ENCODE measurements around the gene STAG2. TPM values are rescaled to one million over a fixed set of nuclear protein-coding genes. Genes with fewer than 3 reads are reported as not detected.
A peak's percentile ranks its signal among the peaks of the same experiment; 100 is the strongest.

The STAG2 gene
- total RNA-seq, 4 donors from 2014 or later = 39.3 to 65.6 (median 55.5) TPM

- in situ Hi-C loops (cut with MboI; ENCODE audit: low sequenced_read_pairs in 4 of 4) (no loop called here), intact Hi-C loops (cut with DNase I; ENCODE audit: low total_unique reads) (no loop called here)
- ATAC-seq = no peak
- DNase-seq = no peak
- Histone ChIP-seq H3K27ac (no peak overlapping the region), H3K27me3 (no peaks in the 10 kb centered on the region), H3K4me1 (no peaks in the 10 kb centered on the region), H3K36me3 (no peaks in the 10 kb centered on the region), H3K9me3 (no peaks in the 10 kb centered on the region), H3K4me3 (no peak overlapping the region)
- no peak for TF ChIP-seq CTCF (IDR thresholded peaks at IDR 0.05 in 4 of 5, conservative IDR thresholded peaks at IDR 0.05 in 1 of 5)
- TF ChIP-seq POLR2A (IDR thresholded peaks at IDR 0.05) = no peak
Measured at GRCh38 chrX:123943488-123943887, 18.0 kb upstream of the STAG2 start.

DNA sequence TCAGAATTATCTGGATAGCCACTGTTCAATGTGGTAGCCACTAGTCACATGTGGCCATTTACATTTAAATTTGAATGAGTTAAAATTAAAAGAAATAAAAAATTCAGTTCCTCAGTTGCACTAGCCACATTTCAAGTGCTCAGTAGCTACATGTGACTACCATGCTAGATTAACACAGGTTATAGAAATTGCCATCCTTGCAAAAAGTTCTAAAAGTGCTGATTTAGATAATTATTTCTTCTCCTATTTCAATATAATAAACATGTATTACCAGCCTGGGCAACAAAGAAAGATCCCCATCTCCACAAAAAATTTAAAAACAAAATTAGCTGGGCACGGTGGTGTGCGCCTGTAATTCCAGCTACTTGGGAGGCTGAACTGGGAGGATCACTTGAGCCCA lies 11.7 kb upstream of the STAG2 start:
- intact Hi-C loops (cut with DNase I; ENCODE audit: low total_unique reads) = no loop called here
- Histone ChIP-seq H3K27me3 (no peaks in the 10 kb centered on the region), H3K36me3 (no peaks in the 10 kb centered on the region), H3K9me3 (no peaks in the 10 kb centered on the region), H3K27ac (no peak overlapping the region), H3K4me3 (no peak overlapping the region), H3K4me1 (no peaks in the 10 kb centered on the region)
- ATAC-seq (no peak), DNase-seq (no peak)
- TF ChIP-seq POLR2A (IDR thresholded peaks at IDR 0.05) (no peak), CTCF (IDR thresholded peaks at IDR 0.05 in 4 of 5, conservative IDR thresholded peaks at IDR 0.05 in 1 of 5) (no peak)
- in situ Hi-C loops (cut with MboI; ENCODE audit: low sequenced_read_pairs in 4 of 4) = loop anchor here in 2 of 4 donors (10.0 to 25.0 kb wide), 3 partner anchors 112 to 115 kb away; no protein-coding TSS in a partner anchor

DNA sequence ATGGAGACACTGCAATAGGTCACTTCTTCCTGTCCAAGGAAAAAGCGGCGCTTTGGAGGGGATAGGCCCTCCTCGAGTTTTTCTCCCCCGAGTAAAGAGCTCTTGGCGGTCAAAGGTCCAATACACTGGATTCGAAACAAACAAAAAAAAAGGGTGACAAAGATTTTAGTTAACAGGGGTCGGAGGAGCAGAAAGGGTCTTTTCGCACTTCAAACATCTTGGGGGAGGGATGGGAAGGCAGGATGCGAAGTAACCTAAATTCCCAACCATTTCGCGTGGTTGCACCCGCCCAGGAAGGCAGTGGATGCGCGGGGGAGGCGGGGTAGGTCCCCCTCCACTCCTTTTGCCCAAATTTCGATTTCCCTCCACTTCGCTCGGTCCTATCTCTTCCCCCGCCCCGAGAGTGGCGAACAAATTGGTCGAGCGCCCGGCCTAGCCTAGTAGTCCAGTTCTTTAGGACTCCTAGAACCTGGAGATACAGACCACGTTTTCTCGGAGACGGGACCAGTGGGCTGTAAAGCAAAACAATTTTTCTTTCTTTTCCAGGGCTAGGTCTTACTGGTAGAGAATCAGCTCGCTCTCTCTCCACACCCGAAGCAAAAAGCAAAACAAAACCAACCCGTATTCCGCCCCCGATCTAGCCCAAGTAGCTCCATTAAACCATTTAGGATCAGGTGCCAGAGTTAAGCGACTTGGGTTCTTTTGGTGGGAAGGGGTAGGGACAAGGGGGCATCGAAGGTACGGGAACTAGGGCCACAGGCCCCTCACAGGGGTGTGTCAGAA lies 2.0 kb upstream of the STAG2 start:
- H3K4me1 ChIP-seq = peaks cover 0 to 2% of the 10 kb centered on the region in 2 donors
- no peaks in the 10 kb centered on the region for H3K36me3 ChIP-seq
- no peaks in the 10 kb centered on the region for H3K9me3 ChIP-seq
- H3K27me3 ChIP-seq = no peaks in the 10 kb centered on the region
- H3K27ac ChIP-seq = peak overlapping the region; percentile 95 to 99 (median 96)
- DNase-seq (peak; percentile 29 to 46), ATAC-seq (peak in 1 of 2 donors; percentile 13)
- in situ Hi-C loops (cut with MboI; ENCODE audit: low sequenced_read_pairs in 4 of 4) = loop anchor here in 2 of 4 donors (10.0 to 25.0 kb wide), 3 partner anchors 103 to 125 kb away; no protein-coding TSS in a partner anchor
- peak overlapping the region; percentile 69 to 85 (median 72) for H3K4me3 ChIP-seq
- TF ChIP-seq CTCF (IDR thresholded peaks at IDR 0.05 in 4 of 5, conservative IDR thresholded peaks at IDR 0.05 in 1 of 5) (no peak), POLR2A (IDR thresholded peaks at IDR 0.05) (no peak)
- intact Hi-C loops (cut with DNase I; ENCODE audit: low total_unique reads) = loop anchor here (1.0 to 10.0 kb wide), 7 partner anchors 17 to 235 kb away; partner anchors contain the start of gene XIAP

GRCh38 chrX:123960956-123961267 lies 594 bp upstream of the STAG2 start:
- in situ Hi-C loops (cut with MboI; ENCODE audit: low sequenced_read_pairs in 4 of 4) (loop anchor here in 1 of 4 donors (25.0 kb wide), 1 partner anchor 101 kb away; no protein-coding TSS in a partner anchor), intact Hi-C loops (cut with DNase I; ENCODE audit: low total_unique reads) (loop anchor here (1.0 to 10.0 kb wide), 6 partner anchors 15 to 234 kb away; no protein-coding TSS in a partner anchor)
- no peak for ATAC-seq
- no peak for TF ChIP-seq POLR2A (IDR thresholded peaks at IDR 0.05)
- no peak for TF ChIP-seq CTCF (IDR thresholded peaks at IDR 0.05 in 4 of 5, conservative IDR thresholded peaks at IDR 0.05 in 1 of 5)
- no peak for DNase-seq
- H3K27ac ChIP-seq = peak overlapping the region; percentile 95 to 99 (median 98)
- H3K9me3 ChIP-seq = no peaks in the 10 kb centered on the region
- H3K36me3 ChIP-seq = no peaks in the 10 kb centered on the region
- H3K4me1 ChIP-seq = peaks cover 6 to 15% of the 10 kb centered on the region in 2 donors
- peak overlapping the region; percentile 78 to 85 (median 81) for H3K4me3 ChIP-seq
- H3K27me3 ChIP-seq = no peaks in the 10 kb centered on the region

Measured in gastrocnemius medialis (tissue), 4 donors.